ENCODE results near the gene ZBTB20. TPM values are rescaled to one million over a fixed set of nuclear protein-coding genes. Genes with fewer than 3 reads are reported as not detected.

Gene ZBTB20
- total and polyA plus RNA-seq, 5 donors from 2014 or later: 10.1 to 58.2 (median 13.2) TPM

GRCh38 chr3:114566162-114566755 lies 580.8 kb downstream of the ZBTB20 start:
- no peaks in the 10 kb centered on the region for H3K9me3 ChIP-seq (ENCODE audit: control insufficient read depth in 2 of 2, low read length in 2 of 2)
- no peak overlapping the region for H3K27ac ChIP-seq (ENCODE audit: insufficient read depth, low read length, poor library complexity, severe bottlenecking)
- no peaks in the 10 kb centered on the region for H3K27me3 ChIP-seq (ENCODE audit: control insufficient read depth, insufficient read depth, low read length)
- H3K36me3 Mint-ChIP-seq: peaks cover 39% of the 10 kb centered on the region
- H3K36me3 ChIP-seq (ENCODE audit: control insufficient read depth, insufficient read depth, low read length): no peaks in the 10 kb centered on the region
- peaks cover 0 to 5% (median 0%) of the 10 kb centered on the region in 7 donors for H3K9me3 Mint-ChIP-seq
- H3K27me3 Mint-ChIP-seq: no peaks in the 10 kb centered on the region
- H3K4me1 Mint-ChIP-seq: peaks cover 0 to 17% (median 6%) of the 10 kb centered on the region in 4 donors
- no peak overlapping the region for H3K4me3 Mint-ChIP-seq
- H3K4me1 ChIP-seq (ENCODE audit: control insufficient read depth, insufficient read depth, low read length, poor library complexity, severe bottlenecking): no peaks in the 10 kb centered on the region
- no peak overlapping the region for H3K4me3 ChIP-seq (ENCODE audit: low read depth, low read length)
- peak in 1 of 3 donors; percentile 37 for DNase-seq
- ATAC-seq (ENCODE audit: low read depth in 2 of 2): no peak
- H3K27ac Mint-ChIP-seq: no peak overlapping the region

GRCh38 chr3:114565216-114565615 lies 581.9 kb downstream of the ZBTB20 start:
- Mint-ChIP-seq H3K27me3 (no peaks in the 10 kb centered on the region), H3K4me3 (no peak overlapping the region)

GRCh38 chr3:114563720-114564119 lies 583.4 kb downstream of the ZBTB20 start:
- Mint-ChIP-seq H3K27me3 (no peaks in the 10 kb centered on the region), H3K4me1 (peaks cover 0 to 17% (median 7%) of the 10 kb centered on the region in 4 donors), H3K9me3 (peaks cover 0 to 5% (median 0%) of the 10 kb centered on the region in 7 donors), H3K4me3 (no peak overlapping the region), H3K36me3 (peaks cover 42% of the 10 kb centered on the region), H3K27ac (no peak overlapping the region)
- Histone ChIP-seq H3K4me1 (ENCODE audit: control insufficient read depth, insufficient read depth, low read length, poor library complexity, severe bottlenecking) (no peaks in the 10 kb centered on the region), H3K36me3 (ENCODE audit: control insufficient read depth, insufficient read depth, low read length) (no peaks in the 10 kb centered on the region), H3K27me3 (ENCODE audit: control insufficient read depth, insufficient read depth, low read length) (no peaks in the 10 kb centered on the region), H3K4me3 (ENCODE audit: low read depth, low read length) (no peak overlapping the region), H3K27ac (ENCODE audit: insufficient read depth, low read length, poor library complexity, severe bottlenecking) (no peak overlapping the region), H3K9me3 (ENCODE audit: control insufficient read depth in 2 of 2, low read length in 2 of 2) (no peaks in the 10 kb centered on the region)
- ATAC-seq (ENCODE audit: low read depth in 2 of 2) (no peak), DNase-seq (no peak)

More at GRCh38 chr3:114565216-114565615, 581.9 kb downstream of the ZBTB20 start:
- peaks cover 42% of the 10 kb centered on the region for H3K36me3 Mint-ChIP-seq
- DNase-seq (no peak), ATAC-seq (ENCODE audit: low read depth in 2 of 2) (no peak)
- H3K36me3 ChIP-seq (ENCODE audit: control insufficient read depth, insufficient read depth, low read length): no peaks in the 10 kb centered on the region
- no peak overlapping the region for H3K4me3 ChIP-seq (ENCODE audit: low read depth, low read length)
- no peak overlapping the region for H3K27ac Mint-ChIP-seq
- no peak overlapping the region for H3K27ac ChIP-seq (ENCODE audit: insufficient read depth, low read length, poor library complexity, severe bottlenecking)
- no peaks in the 10 kb centered on the region for H3K27me3 ChIP-seq (ENCODE audit: control insufficient read depth, insufficient read depth, low read length)
- no peaks in the 10 kb centered on the region for H3K9me3 ChIP-seq (ENCODE audit: control insufficient read depth in 2 of 2, low read length in 2 of 2)
- H3K4me1 Mint-ChIP-seq: peaks cover 0 to 17% (median 6%) of the 10 kb centered on the region in 4 donors
- peaks cover 0 to 5% (median 0%) of the 10 kb centered on the region in 7 donors for H3K9me3 Mint-ChIP-seq
- H3K4me1 ChIP-seq (ENCODE audit: control insufficient read depth, insufficient read depth, low read length, poor library complexity, severe bottlenecking): no peaks in the 10 kb centered on the region

- Mint-ChIP-seq H3K36me3 (peaks cover 41% of the 10 kb centered on the region), H3K27ac (no peak overlapping the region), H3K4me3 (no peak overlapping the region), H3K4me1 (peaks cover 0 to 12% (median 7%) of the 10 kb centered on the region in 4 donors), H3K9me3 (peaks cover 0 to 5% (median 0%) of the 10 kb centered on the region in 7 donors), H3K27me3 (no peaks in the 10 kb centered on the region)
- Histone ChIP-seq H3K4me1 (ENCODE audit: control insufficient read depth, insufficient read depth, low read length, poor library complexity, severe bottlenecking) (no peaks in the 10 kb centered on the region), H3K36me3 (ENCODE audit: control insufficient read depth, insufficient read depth, low read length) (no peaks in the 10 kb centered on the region), H3K27ac (ENCODE audit: insufficient read depth, low read length, poor library complexity, severe bottlenecking) (no peak overlapping the region), H3K4me3 (ENCODE audit: low read depth, low read length) (no peak overlapping the region), H3K9me3 (ENCODE audit: control insufficient read depth in 2 of 2, low read length in 2 of 2) (no peaks in the 10 kb centered on the region), H3K27me3 (ENCODE audit: control insufficient read depth, insufficient read depth, low read length) (no peaks in the 10 kb centered on the region)
- no peak for ATAC-seq (ENCODE audit: low read depth in 2 of 2)
- DNase-seq: no peak
Observed at GRCh38 chr3:114562557-114562956, 584.5 kb downstream of the ZBTB20 start.

- no peak for ATAC-seq (ENCODE audit: low read depth in 2 of 2)
- Mint-ChIP-seq H3K27me3 (no peaks in the 10 kb centered on the region), H3K4me1 (peaks cover 0 to 5% (median 0%) of the 10 kb centered on the region in 4 donors), H3K4me3 (no peak overlapping the region), H3K27ac (no peak overlapping the region), H3K36me3 (peaks cover 26% of the 10 kb centered on the region), H3K9me3 (no peaks in the 10 kb centered on the region)
- H3K4me3 ChIP-seq (ENCODE audit: low read depth, low read length): no peak overlapping the region
- no peak overlapping the region for H3K27ac ChIP-seq (ENCODE audit: insufficient read depth, low read length, poor library complexity, severe bottlenecking)
- no peaks in the 10 kb centered on the region for H3K27me3 ChIP-seq (ENCODE audit: control insufficient read depth, insufficient read depth, low read length)
- no peaks in the 10 kb centered on the region for H3K9me3 ChIP-seq (ENCODE audit: control insufficient read depth in 2 of 2, low read length in 2 of 2)
- H3K4me1 ChIP-seq (ENCODE audit: control insufficient read depth, insufficient read depth, low read length, poor library complexity, severe bottlenecking): no peaks in the 10 kb centered on the region
- DNase-seq: no peak
- H3K36me3 ChIP-seq (ENCODE audit: control insufficient read depth, insufficient read depth, low read length): no peaks in the 10 kb centered on the region
Observed at GRCh38 chr3:114558271-114558670, 588.8 kb downstream of the ZBTB20 start.

- no peaks in the 10 kb centered on the region for H3K27me3 Mint-ChIP-seq
Observed at GRCh38 chr3:114557791-114558190, 589.3 kb downstream of the ZBTB20 start.

GRCh38 chr3:114556657-114557213 lies 590.4 kb downstream of the ZBTB20 start:
- H3K27me3 ChIP-seq (ENCODE audit: control insufficient read depth, insufficient read depth, low read length): no peaks in the 10 kb centered on the region
- no peaks in the 10 kb centered on the region for H3K27me3 Mint-ChIP-seq
- H3K27ac ChIP-seq (ENCODE audit: insufficient read depth, low read length, poor library complexity, severe bottlenecking): no peak overlapping the region
- no peaks in the 10 kb centered on the region for H3K4me1 ChIP-seq (ENCODE audit: control insufficient read depth, insufficient read depth, low read length, poor library complexity, severe bottlenecking)
- no peak overlapping the region for H3K4me3 Mint-ChIP-seq
- H3K36me3 Mint-ChIP-seq: peaks cover 23% of the 10 kb centered on the region
- peaks cover 0 to 5% (median 0%) of the 10 kb centered on the region in 4 donors for H3K4me1 Mint-ChIP-seq
- no peaks in the 10 kb centered on the region for H3K9me3 ChIP-seq (ENCODE audit: control insufficient read depth in 2 of 2, low read length in 2 of 2)
- H3K9me3 Mint-ChIP-seq: no peaks in the 10 kb centered on the region
- DNase-seq (no peak), ATAC-seq (ENCODE audit: low read depth in 2 of 2) (no peak)
- H3K36me3 ChIP-seq (ENCODE audit: control insufficient read depth, insufficient read depth, low read length): no peaks in the 10 kb centered on the region
- no peak overlapping the region for H3K4me3 ChIP-seq (ENCODE audit: low read depth, low read length)
- no peak overlapping the region for H3K27ac Mint-ChIP-seq

More at GRCh38 chr3:114557791-114558190, 589.3 kb downstream of the ZBTB20 start:
- no peak overlapping the region for H3K4me3 ChIP-seq (ENCODE audit: low read depth, low read length)
- H3K27me3 ChIP-seq (ENCODE audit: control insufficient read depth, insufficient read depth, low read length): no peaks in the 10 kb centered on the region
- Mint-ChIP-seq H3K27ac (peak overlapping the region in 1 of 3 donors; percentile 54), H3K36me3 (peaks cover 26% of the 10 kb centered on the region), H3K9me3 (no peaks in the 10 kb centered on the region), H3K4me1 (peaks cover 0 to 5% (median 0%) of the 10 kb centered on the region in 4 donors), H3K4me3 (no peak overlapping the region)
- no peak overlapping the region for H3K27ac ChIP-seq (ENCODE audit: insufficient read depth, low read length, poor library complexity, severe bottlenecking)
- ATAC-seq (ENCODE audit: low read depth in 2 of 2) (no peak), DNase-seq (no peak)
- no peaks in the 10 kb centered on the region for H3K36me3 ChIP-seq (ENCODE audit: control insufficient read depth, insufficient read depth, low read length)
- H3K9me3 ChIP-seq (ENCODE audit: control insufficient read depth in 2 of 2, low read length in 2 of 2): no peaks in the 10 kb centered on the region
- H3K4me1 ChIP-seq (ENCODE audit: control insufficient read depth, insufficient read depth, low read length, poor library complexity, severe bottlenecking): no peaks in the 10 kb centered on the region

- H3K9me3 ChIP-seq (ENCODE audit: control insufficient read depth in 2 of 2, low read length in 2 of 2): no peaks in the 10 kb centered on the region
- no peaks in the 10 kb centered on the region for H3K27me3 Mint-ChIP-seq
- H3K36me3 ChIP-seq (ENCODE audit: control insufficient read depth, insufficient read depth, low read length): no peaks in the 10 kb centered on the region
- no peaks in the 10 kb centered on the region for H3K9me3 Mint-ChIP-seq
- no peak overlapping the region for H3K4me3 ChIP-seq (ENCODE audit: low read depth, low read length)
- DNase-seq (no peak), ATAC-seq (ENCODE audit: low read depth in 2 of 2) (no peak)
- peaks cover 0 to 5% (median 0%) of the 10 kb centered on the region in 4 donors for H3K4me1 Mint-ChIP-seq
- no peaks in the 10 kb centered on the region for H3K4me1 ChIP-seq (ENCODE audit: control insufficient read depth, insufficient read depth, low read length, poor library complexity, severe bottlenecking)
- peaks cover 23% of the 10 kb centered on the region for H3K36me3 Mint-ChIP-seq
- no peak overlapping the region for H3K27ac Mint-ChIP-seq
- no peak overlapping the region for H3K4me3 Mint-ChIP-seq
- H3K27ac ChIP-seq (ENCODE audit: insufficient read depth, low read length, poor library complexity, severe bottlenecking): no peak overlapping the region
- no peaks in the 10 kb centered on the region for H3K27me3 ChIP-seq (ENCODE audit: control insufficient read depth, insufficient read depth, low read length)
Observed at GRCh38 chr3:114554731-114555130, 592.4 kb downstream of the ZBTB20 start.

All from CD4-positive, CD25-positive, alpha-beta regulatory T cell (primary cell).